Nephron progenitor cell (in vitro differentiated cells): ENCODE results near the gene TRABD2A.
"Not testable (repeated sequence)": the region's sequence is repeated elsewhere in the genome, so short reads cannot be mapped to it uniquely, and the experiment has no call there.

Experiments
- DNase-seq: peaks from one replicate; pipeline ENCODE4 v3.0.0; 2021
- H3K27ac Mint-ChIP-seq: 2 replicates; pipeline ENCODE4 v1.8.0; 2021; ENCODE audit warnings: mild to moderate bottlenecking, moderate library complexity, mixed read lengths
- H3K27me3 Mint-ChIP-seq: 2 replicates; pipeline ENCODE4 v1.8.0; 2021; ENCODE audit warnings: mild to moderate bottlenecking, low read depth, mixed read lengths; ENCODE audit not compliant: poor library complexity
- H3K36me3 Mint-ChIP-seq: 2 replicates; pipeline ENCODE4 v1.8.0; 2021; ENCODE audit warnings: low read depth, mixed read lengths
- H3K4me1 Mint-ChIP-seq: 2 replicates; pipeline ENCODE4 v1.8.0; 2021; ENCODE audit warnings: mixed read lengths
- H3K4me3 Mint-ChIP-seq: 2 replicates; pipeline ENCODE4 v1.8.0; 2021; ENCODE audit warnings: mild to moderate bottlenecking, moderate library complexity, mixed read lengths
- H3K9me3 Mint-ChIP-seq: 2 replicates; pipeline ENCODE4 v1.8.0; 2021; ENCODE audit warnings: mild to moderate bottlenecking, moderate library complexity, mixed read lengths
- CTCF ChIP-seq: fragments of 200-600 bp; sonication (generic); IDR thresholded peaks from 2 replicates; pipeline ENCODE4 v1.5.0; 2021; ENCODE audit warnings: antibody characterized with exemption

TRABD2A gene

GRCh38 chr2:84874381-84875212 lies 6.3 kb downstream of the TRABD2A start:
- TF ChIP-seq CTCF: no peak
- Mint-ChIP-seq H3K27ac (no peak overlapping the region), H3K36me3 (no peaks in the 10 kb centered on the region), H3K9me3 (no peaks in the 10 kb centered on the region), H3K4me3 (no peak overlapping the region), H3K27me3 (peaks cover 42% of the 10 kb centered on the region), H3K4me1 (no peaks in the 10 kb centered on the region)
- DNase-seq: no peak

DNA sequence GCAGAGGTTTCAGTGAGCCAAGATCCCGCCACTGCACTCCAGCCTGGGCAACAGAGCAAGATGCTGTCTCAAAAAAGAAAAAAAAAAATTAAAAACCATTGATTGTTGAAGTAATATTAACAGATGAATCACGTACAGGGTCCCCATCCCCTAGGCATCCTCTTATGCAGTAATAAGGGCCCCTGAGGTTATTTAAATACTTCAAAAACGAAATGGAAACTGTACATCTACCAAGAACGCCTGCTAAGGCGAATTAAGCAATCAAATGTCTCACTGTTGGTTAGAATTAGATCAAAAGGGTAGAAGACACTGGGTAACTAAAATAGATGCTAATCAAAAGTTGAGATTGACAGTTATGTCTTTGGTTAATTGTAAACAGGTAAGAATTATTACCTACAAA lies 7.5 kb downstream of the TRABD2A start:
- Mint-ChIP-seq H3K27ac (no peak overlapping the region), H3K4me3 (no peak overlapping the region), H3K36me3 (no peaks in the 10 kb centered on the region), H3K27me3 (peaks cover 30% of the 10 kb centered on the region), H3K4me1 (no peaks in the 10 kb centered on the region), H3K9me3 (no peaks in the 10 kb centered on the region)
- no peak for DNase-seq
- TF ChIP-seq CTCF: no peak

- not testable (repeated sequence) for H3K27ac Mint-ChIP-seq, H3K9me3 Mint-ChIP-seq, H3K4me3 Mint-ChIP-seq, H3K36me3 Mint-ChIP-seq, DNase-seq, H3K4me1 Mint-ChIP-seq
- H3K27me3 Mint-ChIP-seq: peaks cover 23% of the 10 kb centered on the region
Measured at GRCh38 chr2:84872691-84873090, 8.2 kb downstream of the TRABD2A start.

DNA sequence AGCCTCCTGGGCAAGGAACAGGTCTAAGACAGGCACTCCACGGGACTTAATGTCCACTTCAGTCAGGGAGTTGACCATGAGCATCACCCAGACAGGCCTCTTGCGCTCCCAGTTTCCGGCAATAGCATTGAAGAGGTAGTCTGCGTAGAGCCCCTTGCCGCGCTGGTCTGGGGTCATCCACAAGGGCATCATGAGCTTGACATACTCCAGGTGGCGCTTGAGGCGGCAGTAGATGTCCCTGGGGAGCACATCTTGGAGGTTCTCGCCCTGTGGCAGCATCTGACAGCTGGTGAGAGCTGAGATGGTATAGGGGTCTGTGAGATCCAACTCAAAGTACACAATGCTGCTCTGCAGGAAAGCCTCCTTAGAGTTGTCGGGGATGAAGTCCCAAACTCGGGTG lies 10.6 kb downstream of the TRABD2A start:
- Mint-ChIP-seq H3K27me3 (peaks cover 4% of the 10 kb centered on the region), H3K36me3 (no peaks in the 10 kb centered on the region), H3K9me3 (no peaks in the 10 kb centered on the region), H3K4me3 (no peak overlapping the region), H3K27ac (no peak overlapping the region), H3K4me1 (no peaks in the 10 kb centered on the region)
- no peak for TF ChIP-seq CTCF
- DNase-seq: no peak

- H3K36me3 Mint-ChIP-seq, H3K4me1 Mint-ChIP-seq, H3K27me3 Mint-ChIP-seq, DNase-seq, H3K27ac Mint-ChIP-seq, H3K9me3 Mint-ChIP-seq, H3K4me3 Mint-ChIP-seq: not testable (repeated sequence)
Measured at GRCh38 chr2:84868327-84868726, 12.6 kb downstream of the TRABD2A start.

DNA sequence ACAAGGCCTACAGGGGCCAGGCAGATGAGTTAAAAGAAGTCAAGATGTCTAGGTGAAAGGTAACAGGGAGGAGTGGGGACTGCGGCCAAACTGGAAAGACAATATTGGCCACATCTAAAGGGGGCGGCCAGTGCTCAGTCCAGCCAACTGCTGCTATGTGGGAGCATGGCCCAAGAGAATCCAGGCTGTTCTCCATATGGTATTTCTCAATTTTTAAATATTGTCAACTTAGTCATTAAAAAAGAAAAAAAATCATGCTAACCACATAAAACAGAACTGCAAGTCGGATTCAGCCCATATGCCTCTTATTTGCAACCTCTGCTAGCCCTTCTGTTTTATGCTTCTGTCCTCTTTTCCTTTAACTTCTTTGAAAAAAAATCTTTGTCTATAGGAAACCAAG lies 14.8 kb downstream of the TRABD2A start:
- Mint-ChIP-seq H3K36me3 (no peaks in the 10 kb centered on the region), H3K27me3 (no peaks in the 10 kb centered on the region), H3K4me1 (no peaks in the 10 kb centered on the region), H3K9me3 (no peaks in the 10 kb centered on the region), H3K4me3 (no peak overlapping the region), H3K27ac (no peak overlapping the region)
- DNase-seq: no peak
- TF ChIP-seq CTCF: no peak

- Mint-ChIP-seq H3K4me3 (no peak overlapping the region), H3K27me3 (no peaks in the 10 kb centered on the region), H3K9me3 (no peaks in the 10 kb centered on the region), H3K36me3 (no peaks in the 10 kb centered on the region), H3K4me1 (no peaks in the 10 kb centered on the region), H3K27ac (no peak overlapping the region)
- no peak for DNase-seq
- TF ChIP-seq CTCF: no peak
Measured at GRCh38 chr2:84865181-84865783, 15.6 kb downstream of the TRABD2A start.
